Stimulated activated CD4-positive, alpha-beta T cell treated with anti-CD3 and anti-CD28 coated beads, Interleukin-1b, Interleukin-23, amount 100 ng/mL, for 1 hour (primary cell): ENCODE data around the gene OR6P1.

ENCODE experiments used
- DNase-seq, 2 donors: peaks; one replicate each; pipeline ENCODE4 v3.0.0-alpha.2; 2020; ENCODE audit warnings: low read depth in 2 of 2

The OR6P1 gene

GRCh38 chr1:158516966-158517365, 53.4 kb downstream of the OR6P1 start:
- DNase-seq = no peak
